Skeletal muscle tissue (tissue), 4 donors: Measurements from ENCODE around the gene TIPARP. TPM values are rescaled to one million over a fixed set of nuclear protein-coding genes. Genes with fewer than 3 reads are reported as not detected.
"Not testable (repeated sequence)": the region's sequence is repeated elsewhere in the genome, so short reads cannot be mapped to it uniquely, and the experiment has no call there.

Experiments used
- H3K27ac ChIP-seq: one replicate; pipeline ENCODE4 v1.7.0; 2013; ENCODE audit warnings: mild to moderate bottlenecking, low read depth, low read length, inconsistent platforms
- H3K27me3 ChIP-seq, 3 donors: one replicate each; pipeline ENCODE4 v1.7.0; 2013; ENCODE audit warnings: low read length in 3 of 3; ENCODE audit not compliant: control insufficient read depth in 3 of 3, insufficient read depth in 3 of 3
- H3K36me3 ChIP-seq, 3 donors: one replicate each; pipeline ENCODE4 v1.7.0; 2013; ENCODE audit warnings: low read length in 3 of 3; ENCODE audit not compliant: control insufficient read depth in 3 of 3, insufficient read depth in 3 of 3
- H3K4me1 ChIP-seq, 3 donors: one replicate each; pipeline ENCODE4 v1.7.0; 2013; ENCODE audit warnings: low read length in 3 of 3, mild to moderate bottlenecking in 3 of 3; ENCODE audit not compliant: control insufficient read depth in 3 of 3, insufficient read depth in 3 of 3
- H3K4me3 ChIP-seq, 3 donors: one replicate each; pipeline ENCODE4 v1.7.0; 2013; ENCODE audit warnings: low read length in 3 of 3
- H3K9ac ChIP-seq, 3 donors: one replicate each; pipeline ENCODE4 v1.7.0; 2013; ENCODE audit warnings: low read length in 3 of 3, mild to moderate bottlenecking in 3 of 3, moderate library complexity in 2 of 3, low read depth in 1 of 3
- H3K9me3 ChIP-seq, 3 donors: one replicate each; pipeline ENCODE4 v1.7.0; 2013; ENCODE audit warnings: low read length in 3 of 3; ENCODE audit not compliant: control insufficient read depth in 3 of 3
- total RNA-seq: library from RNA; depleted of rRNA; stranded (reverse); fragments of >200 nt; gene quantifications from one replicate; pipeline ENCODE4 v1.2.3, GENCODE V29; 2014
- donor health status: Osteomylitis.

TIPARP gene
- total RNA-seq, 1 donor from 2014 or later: 15.7 TPM

DNA sequence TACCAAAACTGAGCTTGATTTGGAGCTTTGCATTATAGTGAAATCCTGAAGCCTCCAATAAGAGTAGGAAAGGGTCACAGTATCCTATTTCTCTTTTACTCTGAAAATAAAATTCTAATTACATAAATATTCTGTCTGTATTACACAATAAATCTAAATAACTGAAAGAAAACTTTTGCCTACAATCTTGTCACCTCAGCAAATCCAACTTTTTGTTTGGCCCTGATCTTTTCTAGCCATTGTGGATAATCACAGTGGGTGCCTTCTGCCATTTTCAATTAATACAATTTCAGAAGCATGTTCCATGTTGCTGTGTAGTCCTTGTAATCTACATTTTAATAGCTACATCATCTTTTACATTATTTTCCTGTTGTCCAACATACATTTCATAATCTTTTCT lies 29.4 kb upstream of the TIPARP start:
- H3K4me3 ChIP-seq: no peak overlapping the region
- no peaks in the 10 kb centered on the region for H3K9me3 ChIP-seq
- H3K27ac ChIP-seq: no peak overlapping the region
- H3K27me3 ChIP-seq: no peaks in the 10 kb centered on the region
- peaks cover 7 to 15% (median 11%) of the 10 kb centered on the region in 3 donors for H3K4me1 ChIP-seq
- H3K9ac ChIP-seq: no peak overlapping the region
- no peaks in the 10 kb centered on the region for H3K36me3 ChIP-seq

DNA sequence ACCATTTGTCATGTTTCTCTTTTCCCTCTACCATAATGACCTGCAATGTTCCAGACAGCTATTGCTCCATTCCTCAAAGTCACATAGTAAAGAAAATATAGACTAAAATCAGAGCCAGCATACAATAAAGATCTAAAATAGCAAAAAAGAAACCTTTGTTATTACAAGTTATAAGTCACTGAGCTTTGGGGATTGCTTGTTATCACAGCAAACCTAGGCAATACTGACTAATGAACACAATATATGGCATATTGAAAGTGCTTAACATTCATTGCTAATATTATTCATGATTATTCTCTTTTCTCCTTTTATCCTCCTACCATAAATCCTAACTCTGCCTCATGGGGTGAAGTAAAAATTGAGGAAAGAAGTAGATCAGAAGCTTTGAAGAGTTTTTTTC lies 27.4 kb upstream of the TIPARP start:
- Histone ChIP-seq H3K27me3 (no peaks in the 10 kb centered on the region), H3K9ac (no peak overlapping the region), H3K4me3 (no peak overlapping the region), H3K36me3 (no peaks in the 10 kb centered on the region), H3K27ac (no peak overlapping the region), H3K9me3 (no peaks in the 10 kb centered on the region), H3K4me1 (peaks cover 7 to 11% (median 9%) of the 10 kb centered on the region in 3 donors)

DNA sequence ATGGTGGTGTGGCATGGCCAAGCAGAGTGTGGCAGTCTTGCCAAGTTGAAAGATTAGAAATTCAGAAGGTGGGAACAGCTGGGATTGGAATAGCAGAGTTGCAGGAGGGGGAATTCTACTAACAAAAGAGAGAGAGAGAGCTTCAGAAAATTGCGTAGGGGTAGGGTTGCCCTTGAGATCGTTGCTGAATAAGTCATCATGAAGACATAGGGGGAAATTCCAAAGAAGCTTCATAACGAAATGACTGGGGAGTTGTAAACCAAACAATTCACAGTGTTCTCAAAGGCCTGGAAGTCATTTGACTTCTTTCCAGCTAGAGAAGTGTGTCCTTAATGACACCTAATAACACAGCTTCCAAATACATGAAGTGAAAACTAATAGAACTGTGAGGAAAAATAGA lies 26.3 kb upstream of the TIPARP start:
- no peak overlapping the region for H3K4me3 ChIP-seq
- no peak overlapping the region for H3K9ac ChIP-seq
- peaks cover 2 to 4% (median 4%) of the 10 kb centered on the region in 3 donors for H3K4me1 ChIP-seq
- H3K9me3 ChIP-seq: no peaks in the 10 kb centered on the region
- H3K27me3 ChIP-seq: no peaks in the 10 kb centered on the region
- H3K27ac ChIP-seq: no peak overlapping the region
- H3K36me3 ChIP-seq: no peaks in the 10 kb centered on the region

GRCh38 chr3:156649681-156650080 lies 24.7 kb upstream of the TIPARP start:
- Histone ChIP-seq H3K36me3 (no peaks in the 10 kb centered on the region), H3K27ac (no peak overlapping the region), H3K4me1 (no peaks in the 10 kb centered on the region), H3K4me3 (no peak overlapping the region), H3K9me3 (no peaks in the 10 kb centered on the region), H3K9ac (no peak overlapping the region), H3K27me3 (no peaks in the 10 kb centered on the region)

DNA sequence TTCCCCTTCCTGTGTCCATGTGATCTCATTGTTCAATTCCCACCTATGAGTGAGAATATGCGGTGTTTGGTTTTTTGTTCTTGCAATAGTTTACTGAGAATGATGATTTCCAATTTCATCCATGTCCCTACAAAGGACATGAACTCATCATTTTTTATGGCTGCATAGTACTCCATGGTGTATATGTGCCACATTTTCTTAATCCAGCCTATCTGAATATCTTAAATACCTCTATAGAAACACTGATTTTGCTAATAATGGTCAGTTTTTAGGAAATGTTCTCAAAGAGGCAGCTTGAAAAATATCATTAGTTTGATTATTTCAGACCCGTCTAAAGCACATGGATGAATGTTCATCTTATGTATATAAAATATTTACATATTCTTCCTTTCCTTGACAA lies 21.7 kb upstream of the TIPARP start:
- not testable (repeated sequence) for H3K9me3 ChIP-seq, H3K4me1 ChIP-seq, H3K27me3 ChIP-seq, H3K27ac ChIP-seq, H3K36me3 ChIP-seq, H3K4me3 ChIP-seq, H3K9ac ChIP-seq

DNA sequence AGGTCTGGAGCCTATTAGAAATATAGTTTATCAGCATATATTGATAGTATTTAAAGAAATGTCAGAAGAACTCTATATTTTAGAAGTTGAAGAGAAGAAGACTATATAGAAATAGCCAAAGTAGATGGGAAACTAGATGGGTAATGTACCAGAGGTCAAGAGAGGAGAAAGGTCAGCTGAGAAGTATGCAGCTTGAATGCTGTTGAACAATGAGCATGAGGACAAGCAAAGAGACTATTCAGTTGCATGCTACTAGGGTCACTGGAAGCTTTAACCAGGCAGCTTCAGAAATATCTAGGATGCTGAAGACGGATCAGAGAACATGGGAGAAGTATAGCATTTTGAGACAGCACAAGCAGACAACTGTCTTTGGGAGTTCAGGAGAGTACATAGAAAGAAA lies 19.6 kb upstream of the TIPARP start:
- H3K4me3 ChIP-seq: no peak overlapping the region
- H3K36me3 ChIP-seq: no peaks in the 10 kb centered on the region
- no peaks in the 10 kb centered on the region for H3K9me3 ChIP-seq
- no peak overlapping the region for H3K27ac ChIP-seq
- H3K9ac ChIP-seq: no peak overlapping the region
- H3K27me3 ChIP-seq: no peaks in the 10 kb centered on the region
- peaks cover 3 to 6% (median 3%) of the 10 kb centered on the region in 3 donors for H3K4me1 ChIP-seq

GRCh38 chr3:156655819-156656550 lies 18.4 kb upstream of the TIPARP start:
- Histone ChIP-seq H3K27ac (no peak overlapping the region), H3K4me3 (no peak overlapping the region), H3K36me3 (no peaks in the 10 kb centered on the region), H3K27me3 (no peaks in the 10 kb centered on the region), H3K9ac (no peak overlapping the region), H3K4me1 (peaks cover 3 to 6% (median 3%) of the 10 kb centered on the region in 3 donors), H3K9me3 (no peaks in the 10 kb centered on the region)

DNA sequence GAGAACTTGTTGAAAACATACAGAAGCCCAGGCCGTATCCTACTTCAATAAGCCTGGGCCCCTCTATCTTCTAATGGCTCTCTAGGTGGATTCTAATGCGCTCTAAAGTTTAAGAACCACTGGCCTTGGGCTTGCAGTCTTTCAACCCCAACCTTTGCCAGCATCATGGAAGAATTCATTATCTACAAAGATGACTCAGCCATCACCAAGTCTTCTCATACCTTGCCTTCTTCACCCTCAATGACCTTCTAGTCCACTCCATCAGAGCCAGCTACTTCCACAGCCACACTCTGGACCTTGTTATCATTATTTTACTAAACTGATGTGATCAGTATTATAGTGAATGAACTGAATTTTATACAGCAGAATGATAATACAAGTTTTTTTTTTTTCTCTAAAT lies 16.9 kb upstream of the TIPARP start:
- H3K27me3 ChIP-seq: no peaks in the 10 kb centered on the region
- H3K9me3 ChIP-seq: no peaks in the 10 kb centered on the region
- H3K4me1 ChIP-seq: peaks cover 3 to 6% (median 3%) of the 10 kb centered on the region in 3 donors
- H3K9ac ChIP-seq: no peak overlapping the region
- no peak overlapping the region for H3K27ac ChIP-seq
- H3K36me3 ChIP-seq: no peaks in the 10 kb centered on the region
- H3K4me3 ChIP-seq: no peak overlapping the region

DNA sequence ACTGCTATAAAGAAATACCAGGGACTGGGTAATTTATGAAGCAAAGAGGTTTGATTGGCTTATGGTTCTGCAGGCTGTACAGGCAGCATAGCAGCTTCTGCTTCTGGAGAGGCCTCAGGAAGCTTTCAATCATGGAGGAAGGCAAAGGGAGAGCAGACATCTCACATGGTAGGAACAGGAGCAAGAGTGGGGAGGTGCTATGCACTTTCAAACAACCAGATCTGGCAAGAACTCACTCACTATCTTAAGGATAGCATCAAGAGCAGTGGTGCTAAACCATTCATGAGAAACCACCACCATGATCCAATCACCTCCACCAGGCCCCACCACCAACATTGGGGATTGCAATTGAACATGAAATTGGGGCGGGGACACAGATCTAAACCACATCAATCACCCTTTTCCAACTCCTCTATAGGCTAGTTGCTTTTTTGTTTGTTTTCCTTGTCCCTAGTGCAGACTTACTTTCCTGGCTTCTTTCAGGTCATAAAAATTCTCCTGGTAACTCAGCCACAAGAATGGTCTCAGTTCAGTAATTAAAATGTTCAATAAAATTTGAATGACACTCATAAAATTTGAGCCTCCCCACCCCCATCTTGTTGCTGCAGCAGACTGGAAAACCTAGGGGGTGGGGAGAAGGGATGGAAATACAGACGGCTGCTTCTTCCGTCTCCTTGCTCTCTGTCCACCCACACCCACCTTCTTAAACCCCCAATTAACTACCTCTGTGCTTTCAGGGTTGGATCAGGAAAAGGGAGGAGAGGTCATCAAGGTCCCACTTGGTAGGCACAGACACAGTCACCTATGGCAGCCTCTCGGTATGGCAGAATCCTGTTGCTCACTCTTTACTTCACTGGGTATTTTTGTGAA lies 16.3 kb upstream of the TIPARP start:
- H3K27me3 ChIP-seq: no peaks in the 10 kb centered on the region
- H3K36me3 ChIP-seq: no peaks in the 10 kb centered on the region
- H3K27ac ChIP-seq: no peak overlapping the region
- no peaks in the 10 kb centered on the region for H3K9me3 ChIP-seq
- no peak overlapping the region for H3K9ac ChIP-seq
- H3K4me3 ChIP-seq: no peak overlapping the region
- H3K4me1 ChIP-seq: peaks cover 3 to 6% (median 3%) of the 10 kb centered on the region in 3 donors

DNA sequence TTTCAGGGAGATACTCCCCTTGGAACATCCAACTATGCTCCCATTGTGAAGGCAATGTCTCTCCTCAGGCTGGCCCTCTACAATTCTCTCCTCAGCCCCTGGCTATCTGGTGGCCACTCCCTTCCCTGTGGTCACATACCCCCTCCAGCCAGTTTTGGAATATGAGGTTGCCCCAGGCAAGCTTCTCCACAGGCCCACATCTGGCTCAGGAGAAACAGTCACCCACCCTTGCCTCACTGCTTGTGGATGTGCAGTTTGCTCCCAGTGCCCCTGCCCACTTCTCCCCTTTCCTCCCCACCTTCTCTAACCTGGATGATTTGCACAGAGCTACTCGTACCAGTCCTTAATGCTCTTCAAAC lies 15.7 kb upstream of the TIPARP start:
- Histone ChIP-seq H3K27me3 (no peaks in the 10 kb centered on the region), H3K36me3 (no peaks in the 10 kb centered on the region)

More for the DNA sequence above, 15.7 kb upstream of the TIPARP start:
- no peak overlapping the region for H3K4me3 ChIP-seq
- H3K4me1 ChIP-seq: peaks cover 3 to 6% (median 3%) of the 10 kb centered on the region in 3 donors
- H3K9ac ChIP-seq: no peak overlapping the region
- no peaks in the 10 kb centered on the region for H3K9me3 ChIP-seq
- no peak overlapping the region for H3K27ac ChIP-seq
